Right lobe of liver (tissue), 6 donors: ENCODE results near the gene TCEAL4. TPM values are rescaled to one million over a fixed set of nuclear protein-coding genes. Genes with fewer than 3 reads are reported as not detected.

ENCODE experiments used
- ATAC-seq, 4 donors: fragments of 200-7000 bp; cut with Tn5 transposase; one replicate each; pipeline ENCODE4 v1.9.1; 2020; ENCODE audit warnings: mild to moderate bottlenecking in 4 of 4, moderate library complexity in 4 of 4
- DNase-seq, 3 donors: peaks; one replicate each; pipeline ENCODE4 v3.0.0-alpha.2; 2020
- H3K27ac ChIP-seq, 3 donors: fragments of 200-600 bp; one replicate each; pipeline ENCODE4 v1.8.0; 2022
- H3K27me3 ChIP-seq, 2 donors: fragments of 200-600 bp; one replicate each; pipeline ENCODE4 v1.8.0; 2022
- H3K36me3 ChIP-seq, 4 donors: fragments of 200-600 bp; sonication (generic) in 1 of 4; one replicate each; pipeline versions ENCODE4 v1.5.1 to v1.8.0; 2017 to 2022; ENCODE audit warnings: control low read depth in 1 of 4
- H3K4me1 ChIP-seq, 4 donors: fragments of 200-600 bp; sonication (generic) in 1 of 4; one replicate each; pipeline versions ENCODE4 v1.5.1 to v1.8.0; 2017 to 2022; ENCODE audit warnings: control low read depth in 1 of 4
- H3K4me3 ChIP-seq, 3 donors: fragments of 200-600 bp; one replicate each; pipeline ENCODE4 v1.8.0; 2022
- H3K9me3 ChIP-seq, 4 donors: fragments of 200-600 bp; sonication (generic) in 1 of 4; one replicate each; pipeline versions ENCODE4 v1.5.1 to v1.8.0; 2017 to 2022; ENCODE audit warnings: control low read depth in 1 of 4
- CTCF ChIP-seq, 4 donors: fragments of 200-600 bp in 3 of 4; fragments of 450-650 bp in 1 of 4; IDR thresholded peaks; one replicate each; pipeline versions ENCODE4 v1.5.1 to v1.8.0; 2016 to 2022; ENCODE audit warnings: antibody characterized with exemption in 4 of 4, mild to moderate bottlenecking in 2 of 4
- POLR2A ChIP-seq: fragments of 450-650 bp; IDR thresholded peaks from one replicate; pipeline ENCODE4 v1.6.1; 2017; ENCODE audit warnings: antibody characterized with exemption, mild to moderate bottlenecking
- WGBS: methylation state at CpG from one replicate; pipeline ENCODE4 v1.1.6; 2018; ENCODE audit warnings: low coverage, low lambda C conversion rate; ENCODE audit not compliant: insufficient coverage; ENCODE audit errors: missing lambda C conversion rate; 5-methylcytosine and 5-hydroxymethylcytosine counted together
- intact Hi-C, 2 donors: fragments of 100-400 bp; cut with DNase I; formaldehyde crosslinking; loops; one replicate each; pipeline versions ENCODE4 v1.11.2 to v1.14.1; 2022
- total RNA-seq, 6 experiments: library from RNA; depleted of rRNA in 2 of 6; stranded (reverse); fragments of >200 nt in 2 of 6; fragmentation: NEBNext Ultra II Directional in 3 of 6; extraction: Animal tissue kit (Norgen Biotek cat#: 25700) in 3 of 6; gene quantifications; one replicate each; pipeline versions ENCODE4 v1.1.0 to v1.2.4, GENCODE V29; 2016 to 2023
- donor health status: DM: no; HTN: yes; CAD: no.
- donor health status: DM: no; HTN: no; CAD: no.
- donor health status: DM: no; HTN: no; CAD: no.
- donor health status: DM: no; HTN: yes; CAD: no.
- donor health status: DM: no; HTN: yes; CAD: no.

TCEAL4 gene
- total RNA-seq, 6 experiments from 2014 or later: 23.3 to 34.5 (median 28.1) TPM

- Histone ChIP-seq H3K27ac (no peak overlapping the region), H3K27me3 (no peaks in the 10 kb centered on the region), H3K4me1 (no peaks in the 10 kb centered on the region), H3K9me3 (no peaks in the 10 kb centered on the region), H3K4me3 (no peak overlapping the region), H3K36me3 (no peaks in the 10 kb centered on the region)
- DNase-seq: no peak
- intact Hi-C loops: no loop called here
- ATAC-seq: no peak
- 60% methylated on average over 2 of the region's 2 CpGs for WGBS
- no peak for TF ChIP-seq CTCF (IDR thresholded peaks at IDR 0.05)
- TF ChIP-seq POLR2A: no peak
These were observed 22.5 kb upstream of the TCEAL4 start for GRCh38 chrX:103562801-103563200.

- Histone ChIP-seq H3K4me3 (no peak overlapping the region), H3K4me1 (no peaks in the 10 kb centered on the region), H3K27ac (no peak overlapping the region), H3K36me3 (no peaks in the 10 kb centered on the region), H3K9me3 (no peaks in the 10 kb centered on the region), H3K27me3 (no peaks in the 10 kb centered on the region)
- intact Hi-C loops: no loop called here
- TF ChIP-seq CTCF (IDR thresholded peaks at IDR 0.05) (no peak), POLR2A (no peak)
- no peak for ATAC-seq
- WGBS: 53% methylated on average over 4 of the region's 4 CpGs
- no peak for DNase-seq
These were observed 20.1 kb upstream of the TCEAL4 start for GRCh38 chrX:103565197-103565596.

- H3K27me3 ChIP-seq: no peaks in the 10 kb centered on the region
- no peak for TF ChIP-seq POLR2A
- ATAC-seq (no peak), DNase-seq (no peak)
- no peak overlapping the region for H3K27ac ChIP-seq
- 41% methylated on average over 1 of the region's 1 CpG for WGBS
- no peaks in the 10 kb centered on the region for H3K36me3 ChIP-seq
- intact Hi-C loops: no loop called here
- H3K4me1 ChIP-seq: no peaks in the 10 kb centered on the region
- no peaks in the 10 kb centered on the region for H3K9me3 ChIP-seq
- no peak overlapping the region for H3K4me3 ChIP-seq
These were observed 19.6 kb upstream of the TCEAL4 start for GRCh38 chrX:103565752-103566151.

- ATAC-seq (no peak), DNase-seq (no peak)
- TF ChIP-seq CTCF (IDR thresholded peaks at IDR 0.05): no peak
- TF ChIP-seq POLR2A: no peak
- 78% methylated on average over 6 of the region's 6 CpGs for WGBS
- H3K27ac ChIP-seq: no peak overlapping the region
- H3K4me1 ChIP-seq: no peaks in the 10 kb centered on the region
- H3K9me3 ChIP-seq: no peaks in the 10 kb centered on the region
- no peak overlapping the region for H3K4me3 ChIP-seq
- H3K27me3 ChIP-seq: no peaks in the 10 kb centered on the region
- no peaks in the 10 kb centered on the region for H3K36me3 ChIP-seq
- intact Hi-C loops: no loop called here
These were observed 14.2 kb upstream of the TCEAL4 start for GRCh38 chrX:103571121-103571520.

- Histone ChIP-seq H3K4me1 (no peaks in the 10 kb centered on the region), H3K9me3 (no peaks in the 10 kb centered on the region), H3K36me3 (no peaks in the 10 kb centered on the region), H3K27ac (no peak overlapping the region), H3K27me3 (no peaks in the 10 kb centered on the region), H3K4me3 (no peak overlapping the region)
- ATAC-seq: no peak
- intact Hi-C loops: no loop called here
- TF ChIP-seq CTCF (IDR thresholded peaks at IDR 0.05) (no peak), POLR2A (no peak)
- DNase-seq: no peak
- 62% methylated on average over 4 of the region's 4 CpGs for WGBS
These were observed 13.6 kb upstream of the TCEAL4 start for GRCh38 chrX:103571726-103572125.
